Stimulated activated CD4-positive, alpha-beta T cell treated with anti-CD3 and anti-CD28 coated beads, TNF-alpha, amount 100 ng/mL, for 24 hours (primary cell): ENCODE measurements around the gene NUP155.
A peak's percentile ranks its signal among the peaks of the same experiment; 100 is the strongest.
"Not testable (repeated sequence)": the region's sequence is repeated elsewhere in the genome, so short reads cannot be mapped to it uniquely, and the experiment has no call there.

Experiments used
- DNase-seq, 3 experiments: peaks; one replicate each; pipeline ENCODE4 v3.0.0-alpha.2; 2020; ENCODE audit warnings: low read depth in 3 of 3

NUP155 gene

DNA sequence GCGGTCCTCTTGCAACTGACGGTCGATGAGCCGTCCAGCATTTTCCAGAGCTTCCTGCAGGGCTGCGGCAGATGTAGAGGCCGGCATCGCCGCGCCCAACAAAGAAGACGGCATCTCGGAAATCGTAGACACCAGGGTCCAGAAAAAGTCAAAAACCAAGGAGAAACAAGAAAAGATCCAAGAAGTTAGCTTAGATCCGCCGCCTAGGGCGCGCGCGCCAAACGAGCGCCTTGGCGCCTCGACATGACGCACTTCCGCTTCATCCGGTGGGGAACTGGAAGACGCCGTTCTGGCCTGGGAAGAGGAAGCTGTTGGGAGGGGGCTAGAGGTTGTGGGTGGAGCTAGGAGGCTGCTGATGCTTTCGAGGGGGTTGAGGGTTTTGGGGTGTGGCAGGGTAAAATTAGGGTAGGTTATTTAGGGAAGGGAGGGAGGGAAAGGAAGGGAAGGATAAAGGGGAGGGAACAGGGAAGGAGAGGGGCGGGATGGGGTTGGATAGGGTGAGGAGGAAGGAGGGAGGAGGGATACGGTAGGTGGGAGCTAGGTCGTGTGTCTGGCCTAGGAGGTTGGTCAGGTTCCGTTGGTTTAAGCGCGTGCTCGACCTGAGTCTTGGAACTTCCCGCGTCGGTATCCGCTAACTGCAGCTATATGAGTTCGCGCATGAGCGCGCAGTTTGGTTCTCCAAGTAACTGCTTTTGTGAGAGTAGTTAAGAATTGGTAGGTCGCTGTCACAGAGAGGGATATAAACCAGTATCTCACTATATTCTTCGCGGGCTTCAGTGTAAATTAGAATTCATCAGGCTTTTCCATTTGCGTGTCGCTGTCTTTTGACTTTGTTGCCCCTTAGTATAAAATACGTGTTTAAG lies at the start of gene NUP155:
NUP155 (minus strand) TSS at position 243 of the 863 bp plus-strand sequence; CDS start at position 114, 129 bp downstream.
- peak; percentile 81 to 89 (median 84) for DNase-seq

DNA sequence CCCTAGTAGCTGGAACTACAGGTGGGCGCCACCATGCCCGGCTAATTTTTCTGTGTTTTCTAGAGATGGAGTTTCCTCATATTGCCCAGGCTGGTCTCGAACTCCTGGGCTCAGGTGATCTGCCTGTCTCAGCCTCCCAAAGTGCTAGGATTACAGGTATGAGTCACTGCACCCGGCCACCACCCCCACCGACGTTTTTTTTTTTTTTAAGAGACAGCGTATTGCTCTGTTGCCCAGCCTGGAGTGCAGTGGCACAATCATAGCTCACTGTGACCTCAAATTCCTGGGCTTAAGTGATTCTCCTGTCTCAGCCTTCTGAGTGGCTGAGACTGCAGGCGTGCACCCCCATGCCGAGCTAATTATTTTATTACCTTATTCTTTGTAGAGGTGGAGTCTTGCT lies 46.4 kb upstream of the NUP155 start:
- DNase-seq: no peak

DNA sequence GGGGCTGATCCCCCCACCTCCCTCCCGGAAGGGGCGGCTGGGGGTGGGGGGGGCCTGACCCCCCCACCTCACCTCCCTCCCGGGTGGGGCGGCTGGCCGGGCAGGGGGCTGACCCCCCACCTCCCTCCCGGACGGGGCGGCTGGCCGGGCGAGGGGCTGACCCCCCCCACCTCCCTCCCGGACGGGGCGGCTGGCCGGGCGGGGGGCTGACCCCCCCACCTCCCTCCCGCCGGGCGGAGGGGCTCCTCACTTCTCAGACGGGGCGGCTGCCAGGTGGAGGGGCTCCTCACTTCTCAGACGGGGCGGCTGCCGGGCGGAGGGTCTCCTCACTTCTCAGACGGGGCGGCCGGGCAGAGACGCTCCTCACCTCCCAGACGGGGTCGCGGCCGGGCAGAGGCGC lies 44.5 kb upstream of the NUP155 start:
- DNase-seq: not testable (repeated sequence)

DNA sequence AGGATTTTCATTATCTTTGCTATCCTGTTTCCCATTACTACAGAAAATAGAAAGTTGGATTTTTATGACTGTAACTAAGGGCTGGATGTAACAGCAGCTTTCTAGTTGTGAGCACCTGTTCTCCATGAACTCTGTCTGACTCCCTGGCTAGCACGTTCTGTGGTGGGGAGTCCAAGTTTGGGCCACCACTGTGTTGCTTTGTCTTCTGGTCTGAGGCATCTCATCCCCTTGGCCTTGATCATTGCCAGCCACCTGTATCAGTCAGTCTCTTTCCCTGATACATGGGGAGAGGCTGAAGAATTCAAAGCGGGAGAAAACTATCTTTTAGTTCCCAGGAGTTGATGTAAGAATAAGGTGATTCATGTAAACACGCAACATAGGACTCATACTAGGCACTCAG lies 41.6 kb upstream of the NUP155 start:
- no peak for DNase-seq

DNA sequence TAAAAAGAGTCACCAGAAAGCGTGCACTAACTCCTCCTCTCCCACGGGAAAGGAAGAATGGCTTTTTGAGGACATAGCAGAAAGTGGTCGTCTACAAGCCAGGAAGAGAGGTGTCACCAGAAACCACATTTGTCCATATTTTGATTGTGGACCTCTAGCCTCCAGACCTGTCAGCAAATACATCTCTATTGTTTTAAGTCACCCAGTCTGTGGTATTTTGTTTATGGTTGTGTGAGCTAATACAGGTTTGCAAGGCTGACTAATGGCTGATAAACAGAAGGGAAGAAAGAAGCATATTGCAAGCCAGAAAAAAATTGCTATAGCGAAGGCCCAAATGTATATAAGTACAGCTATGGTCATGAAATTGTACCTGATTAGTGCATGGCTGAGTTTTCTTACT lies 29.6 kb upstream of the NUP155 start:
- DNase-seq: no peak

DNA sequence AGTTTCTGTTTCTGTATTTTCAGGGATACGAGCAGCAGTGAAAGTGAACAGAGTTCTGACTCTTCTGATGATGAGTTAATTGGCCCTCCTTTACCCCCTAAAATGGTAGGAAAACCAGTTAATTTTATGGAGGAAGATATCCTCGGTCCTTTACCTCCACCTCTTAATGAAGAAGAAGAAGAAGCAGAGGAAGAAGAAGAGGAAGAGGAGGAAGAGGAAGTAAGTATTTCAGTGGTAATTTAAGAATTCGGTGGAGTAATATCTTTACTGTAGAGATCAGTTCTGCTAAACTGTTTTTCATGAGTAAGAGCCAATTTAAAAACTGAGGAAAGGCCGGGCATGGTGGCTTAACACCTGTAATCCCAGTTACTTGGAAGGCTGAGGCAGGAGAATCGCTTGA lies 25.4 kb upstream of the NUP155 start:
- DNase-seq: no peak

DNA sequence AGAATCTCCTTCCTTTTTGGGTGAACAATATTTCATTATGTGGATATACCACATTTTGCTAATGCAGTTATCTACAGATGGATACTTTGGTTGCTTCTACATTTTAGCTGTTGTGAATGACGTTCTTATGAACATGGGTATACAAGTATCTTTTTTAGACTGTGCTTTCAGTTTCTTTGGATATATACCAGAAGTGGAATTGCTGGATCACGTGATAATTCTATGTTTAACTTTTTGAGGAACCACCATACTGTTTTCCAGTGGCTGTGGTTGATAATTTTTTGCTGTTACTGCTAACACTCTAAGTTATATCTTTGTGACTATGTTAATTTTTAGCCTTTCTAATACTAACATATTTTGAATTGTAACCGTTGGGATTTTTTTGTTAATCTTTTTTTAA lies 20.7 kb upstream of the NUP155 start:
- DNase-seq: no peak

DNA sequence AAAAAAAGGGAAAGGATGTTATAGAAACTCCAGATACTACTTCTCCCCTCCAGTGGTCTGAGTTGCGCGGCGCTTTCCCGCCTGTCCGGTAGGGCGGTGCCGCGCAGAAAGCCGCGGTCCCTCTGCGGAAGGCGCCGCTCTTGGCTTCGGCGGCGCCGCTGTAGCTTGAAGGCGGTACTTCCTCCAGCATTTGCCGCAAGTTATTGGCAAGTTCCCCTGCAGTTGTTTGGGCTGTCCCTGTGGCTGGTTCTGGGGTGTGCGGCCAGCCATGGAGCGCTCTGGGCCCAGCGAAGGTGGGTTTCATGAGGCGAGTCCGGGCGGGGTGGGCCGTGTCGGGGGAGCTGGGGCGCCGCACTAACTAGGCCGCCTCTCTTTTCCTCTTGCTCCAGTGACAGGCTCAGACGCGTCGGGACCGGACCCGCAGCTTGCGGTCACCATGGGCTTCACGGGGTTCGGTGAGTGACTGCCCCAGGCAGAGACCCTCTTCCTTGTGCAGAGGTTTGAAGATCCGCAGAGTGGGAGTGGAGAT lies 8.3 kb upstream of the NUP155 start, which contains the start of gene WDR70:
WDR70 (plus strand) TSS at position 219 of the 529 bp plus-strand sequence; CDS start at position 269, 50 bp downstream.
- peak; percentile 57 to 78 (median 67) for DNase-seq

DNA sequence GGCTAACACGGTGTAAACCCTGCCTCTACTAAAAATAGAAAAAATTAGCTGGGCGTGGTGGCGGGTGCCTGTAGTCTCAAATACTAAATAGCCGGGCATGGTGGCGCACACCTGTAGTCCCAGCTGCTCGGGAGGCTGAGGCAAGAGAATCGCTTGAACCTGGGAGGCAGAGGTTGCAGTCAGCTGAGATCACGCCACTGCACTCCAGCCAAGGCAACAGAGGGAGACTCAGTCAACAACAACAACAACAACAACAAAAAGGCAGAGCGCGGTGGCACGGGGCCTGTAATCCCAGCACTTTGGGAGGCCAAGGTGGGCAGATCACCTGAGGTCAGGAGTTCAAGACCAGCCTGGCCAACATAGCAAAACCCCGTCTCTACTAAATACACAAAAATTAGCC lies 7.2 kb upstream of the NUP155 start:
- DNase-seq: not testable (repeated sequence)

DNA sequence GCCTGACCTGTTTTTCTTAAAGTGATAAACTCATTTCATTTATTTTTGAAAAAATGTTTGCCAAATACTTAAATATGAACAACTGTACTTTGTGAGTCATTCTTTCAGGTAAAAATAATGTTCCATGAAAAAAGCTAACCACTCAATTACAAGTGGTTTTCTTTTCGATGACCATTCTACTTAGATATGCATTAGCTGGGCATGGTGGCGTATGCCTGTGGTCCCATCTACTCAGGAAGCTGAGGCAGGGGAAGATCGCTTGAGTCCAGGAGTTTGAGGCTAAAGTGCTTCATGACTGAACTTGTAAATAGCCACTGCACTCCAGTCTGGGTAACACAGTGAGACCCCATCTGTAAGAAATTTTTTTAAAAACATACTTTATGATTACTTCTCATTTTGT lies 4.2 kb upstream of the NUP155 start:
- no peak for DNase-seq

DNA sequence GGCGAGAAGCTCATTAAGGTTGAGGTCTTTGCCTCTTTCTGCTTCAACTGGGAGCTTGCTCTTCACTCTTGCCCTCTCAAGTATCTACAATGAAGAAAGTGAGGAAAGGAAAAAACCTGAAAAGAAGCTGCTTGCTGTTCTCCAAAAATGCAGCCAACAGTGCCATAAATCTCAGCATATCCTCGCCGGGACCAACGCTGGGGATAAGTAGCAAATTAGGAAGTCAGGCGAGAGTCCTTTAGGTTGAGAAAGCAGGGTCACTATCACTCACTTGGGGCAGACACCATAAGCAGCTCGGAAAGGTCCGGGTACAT lies 399 bp downstream of the NUP155 start:
- no peak for DNase-seq

DNA sequence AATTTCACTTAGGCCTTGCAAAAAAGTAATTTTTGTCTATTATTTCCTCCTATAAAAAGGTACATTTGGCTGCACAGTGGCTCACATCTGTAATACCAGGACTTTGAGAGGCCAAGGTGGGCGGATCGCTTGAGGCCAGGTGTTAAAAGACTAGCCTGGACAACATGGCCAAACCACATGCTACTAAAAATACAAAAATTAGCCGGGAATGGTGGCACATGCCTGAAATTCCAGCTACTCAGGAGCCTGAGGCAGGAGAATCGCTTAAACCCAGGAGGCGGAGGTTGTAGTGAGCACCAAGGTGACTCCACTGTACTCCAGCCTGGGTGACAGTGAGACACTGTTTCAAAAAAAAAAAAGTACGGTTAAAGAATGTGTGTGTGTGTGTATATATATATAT lies 15.7 kb downstream of the NUP155 start:
- no peak for DNase-seq

DNA sequence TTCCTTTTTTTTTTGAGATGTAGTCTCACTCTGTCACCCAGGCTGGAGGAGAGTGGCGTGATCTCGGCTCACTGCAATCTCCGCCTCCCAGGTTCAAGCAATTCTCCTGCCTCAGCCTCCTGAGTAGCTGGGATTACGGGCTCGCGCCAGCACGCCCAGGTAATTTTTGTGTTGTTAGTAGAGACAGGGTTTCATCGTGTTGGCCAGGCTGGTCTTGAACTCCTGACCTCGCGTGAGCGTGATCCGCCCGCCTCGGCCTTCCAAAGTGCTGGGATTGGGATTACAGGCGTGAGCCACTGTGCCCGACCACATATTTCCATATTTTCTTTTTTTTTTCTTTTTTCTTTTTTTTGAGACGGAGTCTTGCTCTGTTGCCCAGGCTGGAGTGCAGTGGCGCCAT lies 28.2 kb downstream of the NUP155 start:
- not testable (repeated sequence) for DNase-seq

DNA sequence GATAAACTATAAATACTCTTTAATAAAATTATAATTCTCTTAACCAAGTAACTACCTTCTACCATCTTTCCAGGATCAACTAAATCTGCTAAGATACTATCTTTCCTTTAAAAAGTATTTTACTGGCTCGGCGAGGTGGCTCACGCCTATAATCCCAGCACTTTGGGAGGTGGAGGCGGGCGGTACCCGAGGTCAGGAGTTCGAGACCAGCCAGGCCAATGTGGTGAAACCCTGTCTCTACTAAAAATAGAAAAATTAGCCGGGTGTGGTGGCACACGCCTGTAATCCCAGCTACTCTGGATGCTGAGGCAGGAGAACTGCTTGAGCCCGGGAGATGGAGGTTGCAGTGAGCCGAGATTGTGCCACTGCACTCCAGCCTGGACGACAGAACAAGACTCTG lies 36.2 kb downstream of the NUP155 start:
- not testable (repeated sequence) for DNase-seq

DNA sequence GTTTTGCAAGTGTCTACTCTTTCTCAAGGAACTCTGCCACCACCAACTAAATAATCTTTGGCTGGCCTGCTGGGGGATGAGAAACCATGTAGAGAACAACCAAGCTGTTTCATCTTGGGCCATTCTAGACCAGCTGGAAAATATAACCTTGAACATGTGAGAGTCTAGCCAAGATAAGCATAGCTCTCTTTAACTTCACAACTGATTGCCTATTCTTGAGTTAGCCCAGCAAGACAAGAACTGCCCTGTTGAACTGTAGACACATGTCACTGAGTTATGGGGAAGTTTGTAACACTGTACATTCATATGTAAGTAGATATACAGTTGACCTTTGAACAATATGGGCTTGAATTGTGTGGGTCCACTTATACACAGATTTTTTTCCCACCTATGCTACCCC lies 44.4 kb downstream of the NUP155 start:
- DNase-seq: no peak

DNA sequence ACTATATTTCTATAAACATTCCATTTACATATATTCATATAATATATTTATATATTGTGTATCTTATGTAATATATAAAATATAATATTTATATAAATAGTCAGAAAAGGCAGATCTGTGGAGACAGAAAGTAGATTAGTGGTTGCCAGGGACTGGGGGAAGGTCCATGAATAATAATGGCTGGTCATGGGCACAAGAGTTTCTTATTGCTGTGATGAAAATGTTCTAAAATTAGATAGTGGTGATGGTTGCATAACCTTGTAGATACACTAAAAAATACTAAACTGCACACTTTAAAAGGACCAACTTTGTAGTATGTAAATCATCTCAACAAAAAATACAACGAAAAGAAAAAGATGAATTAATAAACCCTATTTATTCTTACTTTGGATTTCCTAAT lies 47.3 kb downstream of the NUP155 start:
- DNase-seq: no peak

DNA sequence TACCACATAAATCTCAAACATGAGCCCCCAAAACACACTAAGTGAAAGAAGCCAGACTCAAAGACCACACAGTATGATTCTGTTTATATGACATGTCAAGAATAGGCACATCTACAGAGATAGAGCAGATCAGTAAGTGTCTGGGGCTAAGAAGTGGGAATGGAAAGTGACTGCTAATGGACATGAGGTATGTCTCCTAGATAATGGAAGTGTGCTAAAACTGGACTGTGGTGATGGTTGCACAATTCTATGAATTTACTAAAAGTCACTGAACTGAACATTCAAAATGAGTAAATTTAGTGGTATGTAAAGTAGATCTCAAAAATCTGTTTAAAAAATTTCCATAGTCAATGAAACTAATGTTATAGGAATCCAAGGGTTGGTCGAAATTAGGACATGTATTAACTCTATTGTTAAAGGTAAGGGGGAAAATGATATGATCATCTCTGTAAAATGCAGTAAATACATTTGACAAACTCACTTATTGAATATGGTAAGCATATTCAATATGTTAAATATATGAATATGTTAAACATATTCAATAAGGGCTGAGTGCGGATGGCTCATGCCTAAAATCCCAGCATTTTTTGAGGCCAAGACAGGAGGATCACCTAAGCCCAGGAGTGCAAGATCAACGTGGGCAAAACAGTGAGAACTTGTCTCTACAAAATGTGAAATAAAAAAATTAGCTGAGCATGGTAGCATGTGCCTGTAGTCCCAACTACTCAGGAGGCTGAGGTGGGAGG lies 51.7 kb downstream of the NUP155 start:
- DNase-seq: no peak

DNA sequence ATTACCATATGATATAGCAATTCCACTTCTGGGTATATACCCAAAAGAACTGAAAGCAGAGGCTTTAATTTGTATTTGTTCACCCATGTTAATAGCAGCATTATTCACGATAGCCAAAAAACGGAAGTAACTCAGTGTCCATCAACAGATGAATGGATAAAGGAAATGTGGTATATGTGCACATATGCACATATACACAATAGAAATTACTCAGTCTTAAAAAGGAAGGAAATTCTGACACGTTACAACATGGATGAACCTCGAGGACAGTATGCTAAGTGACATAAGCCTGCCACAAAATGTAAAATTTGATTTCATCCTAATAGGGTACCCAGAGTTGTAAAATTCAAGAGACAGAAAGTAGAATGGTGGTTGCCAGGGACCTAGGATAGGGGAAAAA lies 54.9 kb downstream of the NUP155 start:
- DNase-seq: no peak

DNA sequence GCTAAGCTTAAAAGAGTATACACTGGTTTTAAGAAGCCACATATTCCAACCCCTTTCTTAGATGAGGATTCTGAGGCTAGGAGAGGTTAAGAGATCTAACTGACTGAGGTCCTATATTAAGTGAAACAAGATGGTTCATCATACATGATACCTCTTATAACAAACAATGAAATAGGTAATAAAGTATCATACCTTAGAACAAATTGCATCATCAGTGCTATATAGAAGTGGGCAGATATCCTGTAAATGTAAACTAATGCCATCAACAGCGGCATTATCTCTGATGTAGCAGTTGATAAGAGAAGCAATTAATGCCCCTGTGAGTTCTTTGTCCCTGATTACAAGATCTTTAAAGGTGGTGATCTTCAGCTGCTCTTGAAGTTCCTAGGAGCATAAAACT lies 60.5 kb downstream of the NUP155 start:
- DNase-seq: no peak

DNA sequence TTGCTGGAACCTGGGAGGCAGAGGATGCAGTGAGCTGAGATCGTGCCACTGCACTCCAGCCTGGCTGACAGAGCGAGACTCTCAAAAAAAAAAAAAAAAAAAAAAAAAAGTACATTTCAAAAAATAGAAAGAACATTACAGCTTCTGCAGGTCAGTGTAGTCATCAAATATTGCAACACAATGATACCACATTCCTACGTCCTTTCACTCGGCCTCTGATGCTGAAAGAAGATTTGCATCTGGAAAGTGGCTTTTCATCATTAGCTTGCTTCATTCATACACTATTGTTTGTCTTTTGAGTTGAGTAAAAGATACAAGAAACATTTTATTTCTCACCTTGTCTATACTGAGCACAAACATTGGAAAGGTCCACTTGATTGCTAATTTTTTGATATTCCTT lies 62.1 kb downstream of the NUP155 start:
- no peak for DNase-seq

DNA sequence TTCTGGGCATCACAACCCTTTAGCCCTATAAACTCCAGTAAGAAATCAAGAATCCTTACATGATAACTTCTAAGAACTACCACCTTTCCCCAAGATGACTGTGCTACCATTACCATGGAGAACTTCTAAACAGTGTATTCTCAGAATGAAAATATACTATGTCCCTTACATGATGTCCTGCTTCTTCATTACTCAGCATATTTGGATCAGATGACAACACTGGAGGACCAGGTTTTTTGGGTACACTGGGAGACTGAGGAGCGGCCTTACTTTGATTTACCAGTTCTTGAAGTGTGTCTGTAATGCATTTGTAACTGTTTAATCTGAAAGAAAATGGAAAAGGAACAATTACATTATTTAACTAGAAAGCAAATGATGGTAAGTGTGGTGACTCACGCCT lies 66.0 kb downstream of the NUP155 start:
- DNase-seq: no peak

DNA sequence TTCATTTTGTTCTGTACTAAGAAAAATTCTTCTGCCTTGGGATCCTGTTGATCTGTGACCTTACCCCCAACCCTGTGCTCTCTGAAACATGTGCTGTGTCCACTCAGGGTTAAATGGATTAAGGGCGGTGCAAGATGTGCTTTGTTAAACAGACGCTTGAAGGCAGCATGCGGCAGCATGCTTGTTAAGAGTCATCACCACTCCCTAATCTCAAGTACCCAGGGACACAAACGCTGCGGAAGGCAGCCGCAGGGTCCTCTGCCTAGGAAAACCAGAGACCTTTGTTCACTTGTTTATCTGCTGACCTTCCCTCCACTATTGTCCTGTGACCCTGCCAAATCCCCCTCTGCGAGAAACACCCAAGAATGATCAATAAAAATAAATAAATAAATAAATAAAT lies 74.6 kb downstream of the NUP155 start:
- not testable (repeated sequence) for DNase-seq
